CD4-positive, alpha-beta T cell (primary cell): ENCODE measurements around the gene MNAT1. TPM values are rescaled to one million over a fixed set of nuclear protein-coding genes. Genes with fewer than 3 reads are reported as not detected.

ENCODE experiments used
- ATAC-seq: fragments of 200-7000 bp; cut with Tn5 transposase; one replicate; pipeline ENCODE4 v1.10.0; 2022; ENCODE audit warnings: mild to moderate bottlenecking; ENCODE audit not compliant: poor library complexity
- CTCF ChIA-PET: fragments of 350-600 bp; sonication (Branson Sonifier 250); formaldehyde crosslinking; loops from one replicate; lab custom pipeline; 2021; ENCODE audit warnings: antibody characterized with exemption, inconsistent platforms; lab: Charles Lee
- POLR2A ChIA-PET: fragments of 350-600 bp; sonication (Branson Sonifier 250); formaldehyde crosslinking; loops from one replicate; lab custom pipeline; 2021; ENCODE audit warnings: antibody characterized with exemption, inconsistent platforms; lab: Charles Lee
- DNase-seq, 14 experiments: peaks; one replicate each; pipeline ENCODE4 v3.0.0-alpha.2; 2013 to 2020; ENCODE audit warnings: mixed read lengths in 2 of 14
- H3K27ac ChIP-seq, 2 donors: one replicate each; pipeline versions ENCODE4 v1.5.1 to v1.7.0; 2013; ENCODE audit warnings: low read length in 2 of 2, low read depth in 1 of 2, mild to moderate bottlenecking in 1 of 2
- H3K27me3 ChIP-seq, 2 experiments: 1 replicate in 1 of 2; 2 replicates in 1 of 2; pipeline versions ENCODE4 v1.6.1 to v1.7.0; 2013; ENCODE audit warnings: low read length in 2 of 2, control low read depth in 1 of 2, mild to moderate bottlenecking in 1 of 2, moderate library complexity in 1 of 2; ENCODE audit not compliant: insufficient read depth in 2 of 2, control insufficient read depth in 1 of 2
- H3K36me3 ChIP-seq: one replicate; pipeline ENCODE4 v1.6.1; 2013; ENCODE audit warnings: low read length, control low read depth; ENCODE audit not compliant: insufficient read depth
- H3K4me1 ChIP-seq: one replicate; pipeline ENCODE4 v1.6.1; 2013; ENCODE audit warnings: low read length, control low read depth; ENCODE audit not compliant: insufficient read depth
- H3K4me3 ChIP-seq: one replicate; pipeline ENCODE4 v1.5.1; 2013; ENCODE audit warnings: mild to moderate bottlenecking, low read length, moderate library complexity
- H3K9me3 ChIP-seq, 2 experiments: 1 replicate in 1 of 2; 2 replicates in 1 of 2; pipeline versions ENCODE4 v1.6.1 to v1.7.0; 2013; ENCODE audit warnings: low read length in 2 of 2, mild to moderate bottlenecking in 2 of 2, control low read depth in 1 of 2, moderate library complexity in 1 of 2; ENCODE audit not compliant: control insufficient read depth in 1 of 2, insufficient read depth in 1 of 2
- H3K27ac Mint-ChIP-seq: one replicate; pipeline ENCODE4 v1.8.0; 2020; ENCODE audit warnings: mixed read lengths
- H3K27me3 Mint-ChIP-seq: one replicate; pipeline ENCODE4 v1.8.0; 2021; ENCODE audit warnings: mixed read lengths
- H3K36me3 Mint-ChIP-seq: one replicate; pipeline ENCODE4 v1.8.0; 2021; ENCODE audit warnings: low read depth, mixed read lengths
- H3K4me1 Mint-ChIP-seq: one replicate; pipeline ENCODE4 v1.8.0; 2021; ENCODE audit warnings: low read depth, mixed read lengths
- H3K4me3 Mint-ChIP-seq: one replicate; pipeline ENCODE4 v1.8.0; 2020; ENCODE audit warnings: mild to moderate bottlenecking, mixed read lengths
- H3K9me3 Mint-ChIP-seq: one replicate; pipeline ENCODE4 v1.8.0; 2020; ENCODE audit warnings: mixed read lengths
- CTCF ChIP-seq: fragments of 200-600 bp; IDR thresholded peaks from one replicate; pipeline ENCODE4 v1.8.0; 2022; ENCODE audit warnings: antibody characterized with exemption, mild to moderate bottlenecking
- intact Hi-C, 2 experiments: fragments of 100-400 bp; cut with DNase I in 1 of 2; cut with micrococcal nuclease in 1 of 2; formaldehyde crosslinking; loops; one replicate each; pipeline versions ENCODE4 v1.15.1 to v1.9.0; 2023 to 2025; cut with DNase I, micrococcal nuclease
- total RNA-seq, 174 experiments: library from RNA in 2 of 174; stranded (reverse) in 2 of 174; gene quantifications; one replicate each; pipeline ENCODE4 v1.2.3 and lab custom pipeline; 2021 to 2026

Gene MNAT1
- total RNA-seq, 2 experiments from 2014 or later = 15.4 to 15.9 TPM

GRCh38 chr14:60999536-60999935 is 265.0 kb downstream of the MNAT1 start:
- no peaks in the 10 kb centered on the region for H3K27me3 Mint-ChIP-seq
- no peaks in the 10 kb centered on the region for H3K9me3 Mint-ChIP-seq
- Histone ChIP-seq H3K4me1 (no peaks in the 10 kb centered on the region), H3K27ac (no peak overlapping the region), H3K27me3 (no peaks in the 10 kb centered on the region), H3K4me3 (no peak overlapping the region), H3K9me3 (no peaks in the 10 kb centered on the region), H3K36me3 (no peaks in the 10 kb centered on the region)
- H3K36me3 Mint-ChIP-seq = peaks cover 79% of the 10 kb centered on the region
- DNase-seq (no peak), ATAC-seq (no peak)
- no peak overlapping the region for H3K4me3 Mint-ChIP-seq
- no peak overlapping the region for H3K27ac Mint-ChIP-seq
- intact Hi-C loops = no loop called here
- ChIA-PET POLR2A (no interaction called here), CTCF (no interaction called here)
- no peak for TF ChIP-seq CTCF
- H3K4me1 Mint-ChIP-seq = no peaks in the 10 kb centered on the region

GRCh38 chr14:61003571-61003970 is 269.0 kb downstream of the MNAT1 start:
- DNase-seq (no peak), ATAC-seq (no peak)
- POLR2A ChIA-PET = no interaction called here
- Mint-ChIP-seq H3K9me3 (no peaks in the 10 kb centered on the region), H3K27me3 (no peaks in the 10 kb centered on the region), H3K36me3 (peaks cover 49% of the 10 kb centered on the region), H3K27ac (no peak overlapping the region), H3K4me1 (no peaks in the 10 kb centered on the region), H3K4me3 (no peak overlapping the region)
- no peak overlapping the region for H3K27ac ChIP-seq
- no peaks in the 10 kb centered on the region for H3K9me3 ChIP-seq
- CTCF ChIA-PET = no interaction called here
- H3K4me3 ChIP-seq = no peak overlapping the region
- TF ChIP-seq CTCF = no peak
- no peaks in the 10 kb centered on the region for H3K36me3 ChIP-seq
- no peaks in the 10 kb centered on the region for H3K4me1 ChIP-seq
- H3K27me3 ChIP-seq = no peaks in the 10 kb centered on the region
- intact Hi-C loops = no loop called here

GRCh38 chr14:61019537-61019936 is 285.0 kb downstream of the MNAT1 start:
- no peak for DNase-seq
- Histone ChIP-seq H3K27me3 (no peaks in the 10 kb centered on the region), H3K4me3 (no peak overlapping the region), H3K4me1 (no peaks in the 10 kb centered on the region), H3K27ac (no peak overlapping the region), H3K9me3 (peaks cover 0 to 6% of the 10 kb centered on the region in 2 experiments), H3K36me3 (no peaks in the 10 kb centered on the region)
- no peaks in the 10 kb centered on the region for H3K27me3 Mint-ChIP-seq
- TF ChIP-seq CTCF = no peak
- no peak overlapping the region for H3K27ac Mint-ChIP-seq
- H3K4me3 Mint-ChIP-seq = no peak overlapping the region
- no peaks in the 10 kb centered on the region for H3K4me1 Mint-ChIP-seq
- ATAC-seq = no peak
- H3K9me3 Mint-ChIP-seq = no peaks in the 10 kb centered on the region
- CTCF ChIA-PET = no interaction called here
- H3K36me3 Mint-ChIP-seq = peaks cover 13% of the 10 kb centered on the region
- POLR2A ChIA-PET = no interaction called here
- intact Hi-C loops = no loop called here

Other genes starting within 250 kb of the MNAT1 start
- gene C14orf39, start 248.7 kb upstream of the MNAT1 start, total RNA-seq = not detected
- not detected for gene SIX6, start 225.6 kb upstream of the MNAT1 start, total RNA-seq
- gene SIX1, start 85.3 kb upstream of the MNAT1 start, total RNA-seq = not detected
- gene SIX4, start 10.4 kb upstream of the MNAT1 start, total RNA-seq = not detected
- 1 to 10 TPM; 3.6 to 3.8 TPM for gene TRMT5, start 246.3 kb downstream of the MNAT1 start, total RNA-seq
- 1 to 10 TPM; 9.4 to 10.0 TPM for gene SLC38A6, start 246.5 kb downstream of the MNAT1 start, total RNA-seq